ENCODE measurements around the gene PTPRK. TPM values are rescaled to one million over a fixed set of nuclear protein-coding genes. Genes with fewer than 3 reads are reported as not detected.
A peak's percentile ranks its signal among the peaks of the same experiment; 100 is the strongest.

The PTPRK gene
- total RNA-seq = 100 to 1,000 TPM in 1 of 2 donors, 10 to 100 TPM in 1; 94.1 to 117 TPM

- peak; percentile 46 for TF ChIP-seq CTCF (IDR thresholded peaks at IDR 0.05)
- Histone ChIP-seq H3K9me3 (no peaks in the 10 kb centered on the region), H3K9ac (ENCODE audit: low read depth in 2 of 2, low read length in 2 of 2) (peak within 1 kb of the TSS; percentile 92 to 100), H3K27me3 (no peaks in the 10 kb centered on the region), H3K4me1 (no peaks in the 10 kb centered on the region), H3K36me3 (no peaks in the 10 kb centered on the region), H3K27ac (peak within 1 kb of the TSS; percentile 94), H3K4me3 (peak within 1 kb of the TSS; percentile 76)
- DNase-seq = peak; percentile 94
- intact Hi-C loops (cut with DNase I) = no loop called here
Observed at GRCh38 chr6:128520436-128521281, at the start of gene PTPRK. TSS of gene PTPRK (minus strand) at chr6:128520599. CDS start at chr6:128520358, 241 bp downstream.

- Histone ChIP-seq H3K9ac (ENCODE audit: low read depth in 2 of 2, low read length in 2 of 2) (no peak overlapping the region), H3K27ac (no peak overlapping the region), H3K9me3 (no peaks in the 10 kb centered on the region), H3K27me3 (no peaks in the 10 kb centered on the region), H3K4me3 (no peak overlapping the region), H3K36me3 (no peaks in the 10 kb centered on the region), H3K4me1 (no peaks in the 10 kb centered on the region)
- intact Hi-C loops (cut with DNase I) = no loop called here
- DNase-seq = no peak
- TF ChIP-seq CTCF (IDR thresholded peaks at IDR 0.05) = no peak
Observed at GRCh38 chr6:128567029-128567428, 46.6 kb upstream of the PTPRK start.

- Histone ChIP-seq H3K4me3 (no peak overlapping the region), H3K4me1 (no peaks in the 10 kb centered on the region), H3K9ac (ENCODE audit: low read depth in 2 of 2, low read length in 2 of 2) (no peak overlapping the region), H3K9me3 (no peaks in the 10 kb centered on the region), H3K36me3 (no peaks in the 10 kb centered on the region), H3K27me3 (no peaks in the 10 kb centered on the region), H3K27ac (no peak overlapping the region)
- DNase-seq = no peak
- intact Hi-C loops (cut with DNase I) = no loop called here
- no peak for TF ChIP-seq CTCF (IDR thresholded peaks at IDR 0.05)
Observed at GRCh38 chr6:128560966-128561365, 40.6 kb upstream of the PTPRK start.

GRCh38 chr6:128558924-128559323 lies 38.5 kb upstream of the PTPRK start:
- no peak for TF ChIP-seq CTCF (IDR thresholded peaks at IDR 0.05)
- no peak overlapping the region for H3K4me3 ChIP-seq
- H3K36me3 ChIP-seq = no peaks in the 10 kb centered on the region
- no peak overlapping the region for H3K27ac ChIP-seq
- no peaks in the 10 kb centered on the region for H3K9me3 ChIP-seq
- H3K4me1 ChIP-seq = no peaks in the 10 kb centered on the region
- DNase-seq = no peak
- intact Hi-C loops (cut with DNase I) = no loop called here
- H3K27me3 ChIP-seq = no peaks in the 10 kb centered on the region
- H3K9ac ChIP-seq (ENCODE audit: low read depth in 2 of 2, low read length in 2 of 2) = no peak overlapping the region

GRCh38 chr6:128558021-128558420 lies 37.6 kb upstream of the PTPRK start:
- Histone ChIP-seq H3K27me3 (no peaks in the 10 kb centered on the region), H3K27ac (no peak overlapping the region), H3K4me1 (no peaks in the 10 kb centered on the region), H3K4me3 (no peak overlapping the region), H3K36me3 (no peaks in the 10 kb centered on the region), H3K9me3 (no peaks in the 10 kb centered on the region), H3K9ac (ENCODE audit: low read depth in 2 of 2, low read length in 2 of 2) (no peak overlapping the region)
- intact Hi-C loops (cut with DNase I) = no loop called here
- no peak for TF ChIP-seq CTCF (IDR thresholded peaks at IDR 0.05)
- DNase-seq = no peak

All from colonic mucosa (tissue), 4 donors.